ENCODE measurements around the gene CSTPP1. TPM values are rescaled to one million over a fixed set of nuclear protein-coding genes. Genes with fewer than 3 reads are reported as not detected.

Gene CSTPP1
- total and polyA plus RNA-seq, 2 donors (not counting 1 experiment from before 2014, with no cell fraction given), result 11.5 to 29.0 TPM

GRCh38 chr11:47121731-47122130, 185.2 kb downstream of the CSTPP1 start:
- ChIA-PET CTCF (no interaction called here), POLR2A (no interaction called here)
- no peaks in the 10 kb centered on the region for H3K36me3 ChIP-seq (replicated peaks in 1 of 2; ENCODE audit: control extremely low read depth in 1 of 2, control insufficient read depth in 1 of 2, extremely low read depth in 1 of 2, insufficient read depth in 2 of 2, low read length in 1 of 2)
- Mint-ChIP-seq H3K9me3 (ENCODE audit: insufficient read depth) (no peaks in the 10 kb centered on the region), H3K4me1 (no peaks in the 10 kb centered on the region), H3K27ac (no peak overlapping the region), H3K27me3 (no peaks in the 10 kb centered on the region), H3K4me3 (no peak overlapping the region)
- H3K9me3 ChIP-seq (ENCODE audit: control extremely low read depth in 1 of 3, control insufficient read depth in 2 of 3, insufficient read depth in 1 of 3, low read length in 2 of 3), result no peaks in the 10 kb centered on the region
- WGBS (ENCODE audit: insufficient coverage), result no CpG with 5 or more reads among the region's 2 CpGs
- H3K4me3 ChIP-seq (ENCODE audit: control extremely low read depth in 1 of 5, extremely low read depth in 1 of 5, insufficient read depth in 1 of 5, low read depth in 2 of 5, low read length in 4 of 5), result no peak overlapping the region
- no peaks in the 10 kb centered on the region for H3K79me2 ChIP-seq (ENCODE audit: control insufficient read depth, insufficient read depth, low read length)
- no peaks in the 10 kb centered on the region for H3K27me3 ChIP-seq (replicated peaks in 1 of 4; ENCODE audit: control extremely low read depth in 1 of 4, control insufficient read depth in 3 of 4, insufficient read depth in 4 of 4, low read length in 3 of 4)
- no peaks in the 10 kb centered on the region for H4K20me1 ChIP-seq (ENCODE audit: control insufficient read depth, insufficient read depth, low read length, poor library complexity, severe bottlenecking)
- TF ChIP-seq CTCF (IDR thresholded peaks at IDR 0.05) (no peak), EZH2 (IDR thresholded peaks at IDR 0.05; ENCODE audit: borderline replicate concordance, insufficient read depth, low read depth, low read length, poor library complexity, severe bottlenecking) (no peak)
- H3K4me1 ChIP-seq (ENCODE audit: control insufficient read depth in 2 of 2, insufficient read depth in 2 of 2, low read length in 2 of 2), result no peaks in the 10 kb centered on the region
- H3K9ac ChIP-seq (ENCODE audit: low read length), result no peak overlapping the region
- H3K27ac ChIP-seq (ENCODE audit: low read length in 2 of 2), result no peak overlapping the region
- H2AFZ ChIP-seq (ENCODE audit: insufficient read depth, low read depth, low read length, poor library complexity, severe bottlenecking), result no peak overlapping the region
- intact Hi-C loops (cut with micrococcal nuclease), result no loop called here
- no peak overlapping the region for H3K4me2 ChIP-seq (replicated peaks; ENCODE audit: low read depth, low read length, poor library complexity, severe bottlenecking)
- no peak for ATAC-seq (ENCODE audit: low read depth)
- DNase-seq, result no peak

- Histone ChIP-seq H3K36me3 (replicated peaks in 1 of 2; ENCODE audit: control extremely low read depth in 1 of 2, control insufficient read depth in 1 of 2, extremely low read depth in 1 of 2, insufficient read depth in 2 of 2, low read length in 1 of 2) (no peaks in the 10 kb centered on the region), H3K4me2 (replicated peaks; ENCODE audit: low read depth, low read length, poor library complexity, severe bottlenecking) (no peak overlapping the region), H3K27ac (ENCODE audit: low read length in 2 of 2) (no peak overlapping the region), H3K9ac (ENCODE audit: low read length) (no peak overlapping the region), H3K4me3 (ENCODE audit: control extremely low read depth in 1 of 5, extremely low read depth in 1 of 5, insufficient read depth in 1 of 5, low read depth in 2 of 5, low read length in 4 of 5) (no peak overlapping the region), H3K79me2 (ENCODE audit: control insufficient read depth, insufficient read depth, low read length) (no peaks in the 10 kb centered on the region), H3K27me3 (replicated peaks in 1 of 4; ENCODE audit: control extremely low read depth in 1 of 4, control insufficient read depth in 3 of 4, insufficient read depth in 4 of 4, low read length in 3 of 4) (no peaks in the 10 kb centered on the region), H3K4me1 (ENCODE audit: control insufficient read depth in 2 of 2, insufficient read depth in 2 of 2, low read length in 2 of 2) (no peaks in the 10 kb centered on the region), H3K9me3 (ENCODE audit: control extremely low read depth in 1 of 3, control insufficient read depth in 2 of 3, insufficient read depth in 1 of 3, low read length in 2 of 3) (no peaks in the 10 kb centered on the region), H4K20me1 (ENCODE audit: control insufficient read depth, insufficient read depth, low read length, poor library complexity, severe bottlenecking) (no peaks in the 10 kb centered on the region), H2AFZ (ENCODE audit: insufficient read depth, low read depth, low read length, poor library complexity, severe bottlenecking) (no peak overlapping the region)
- 100% methylated on average over 2 of the region's 2 CpGs for WGBS (ENCODE audit: insufficient coverage)
- H3K9me3 Mint-ChIP-seq (ENCODE audit: insufficient read depth), result no peaks in the 10 kb centered on the region
- intact Hi-C loops (cut with micrococcal nuclease), result no loop called here
- TF ChIP-seq EZH2 (IDR thresholded peaks at IDR 0.05; ENCODE audit: borderline replicate concordance, insufficient read depth, low read depth, low read length, poor library complexity, severe bottlenecking) (no peak), CTCF (IDR thresholded peaks at IDR 0.05) (no peak)
- ChIA-PET POLR2A (no interaction called here), CTCF (interaction anchor here (0.6 kb wide), 1 partner anchor 38 kb away, joined by 3 read pairs; no protein-coding TSS in a partner anchor)
- no peaks in the 10 kb centered on the region for H3K4me1 Mint-ChIP-seq
- no peak overlapping the region for H3K27ac Mint-ChIP-seq
- no peak overlapping the region for H3K4me3 Mint-ChIP-seq
- DNase-seq (no peak), ATAC-seq (ENCODE audit: low read depth) (no peak)
- no peaks in the 10 kb centered on the region for H3K27me3 Mint-ChIP-seq
These were observed 186.5 kb downstream of the CSTPP1 start for GRCh38 chr11:47123094-47123493.
